Kidney (tissue), 14 donors: ENCODE data around the gene APP. TPM values are rescaled to one million over a fixed set of nuclear protein-coding genes. Genes with fewer than 3 reads are reported as not detected.

Source experiments
- DNase-seq, 5 donors: peaks; one replicate each; pipeline ENCODE4 v3.0.0-alpha.2; 2013 to 2020
- FAIRE-seq: peaks from 2 replicates; lab custom pipeline; 2012; peaks lifted over from hg19 to GRCh38; lab: Jason Lieb, UNC
- H3K27ac ChIP-seq, 2 donors: one replicate each; pipeline ENCODE4 v1.7.0; 2013; ENCODE audit warnings: low read depth in 2 of 2, low read length in 2 of 2, inconsistent platforms in 1 of 2
- H3K27me3 ChIP-seq: one replicate; pipeline ENCODE4 v1.7.1; 2013; ENCODE audit warnings: low read length, inconsistent platforms; ENCODE audit not compliant: control insufficient read depth, insufficient read depth
- H3K36me3 ChIP-seq, 3 donors: one replicate each; pipeline versions ENCODE4 v1.7.0 to v1.7.1; 2013; ENCODE audit warnings: low read length in 3 of 3, control low read depth in 1 of 3, inconsistent platforms in 1 of 3; ENCODE audit not compliant: insufficient read depth in 3 of 3, control insufficient read depth in 2 of 3
- H3K4me1 ChIP-seq, 3 donors: one replicate each; pipeline versions ENCODE4 v1.7.0 to v1.7.1; 2013; ENCODE audit warnings: low read length in 3 of 3, inconsistent platforms in 1 of 3, low read depth in 1 of 3; ENCODE audit not compliant: control insufficient read depth in 2 of 3, insufficient read depth in 2 of 3
- H3K4me3 ChIP-seq, 3 donors: one replicate each; pipeline versions ENCODE4 v1.7.0 to v1.8.1; 2013; ENCODE audit warnings: low read length in 3 of 3, control low read depth in 1 of 3, inconsistent platforms in 1 of 3
- H3K9ac ChIP-seq, 3 donors: one replicate each; pipeline versions ENCODE4 v1.7.0 to v1.7.1; 2013; ENCODE audit warnings: low read length in 3 of 3, control low read depth in 1 of 3, inconsistent platforms in 1 of 3
- H3K9me3 ChIP-seq, 3 donors: one replicate each; pipeline versions ENCODE4 v1.7.0 to v1.7.1; 2013; ENCODE audit warnings: low read length in 3 of 3, control low read depth in 1 of 3, inconsistent platforms in 1 of 3; ENCODE audit not compliant: control insufficient read depth in 2 of 3, insufficient read depth in 1 of 3
- intact Hi-C: fragments of 100-400 bp; cut with DNase I; formaldehyde crosslinking; loops from one replicate; pipeline ENCODE4 v1.11.1; 2022
- polyA plus RNA-seq: library from polyadenylated mRNA; stranded (reverse); fragments of 350-450 nt; fragmentation: Illumina TruSeq; extraction: RNeasy Lipid Tissue Mini Kit (QIAGEN cat#74804); gene quantifications from one replicate; pipeline ENCODE4 v1.2.3, GENCODE V29; 2014; ENCODE audit warnings: low read depth, low replicate concordance; ENCODE audit not compliant: insufficient read depth
- total RNA-seq: library from RNA; stranded (reverse); fragmentation: NEBNext Ultra II Directional; extraction: Animal tissue kit (Norgen Biotek cat#: 25700); gene quantifications from one replicate; pipeline ENCODE4 v1.2.1, GENCODE V29; 2021
- TF ChIP-seq, protein P1 (sequence below): IDR thresholded peaks from 3 replicates; pipeline ENCODE4 v1.5.1; 2012; ENCODE audit warnings: mild to moderate bottlenecking, moderate library complexity, borderline replicate concordance; ENCODE audit not compliant: insufficient read depth; ENCODE audit errors: extremely low read depth
- donor health status: control.
- donor health status: control.
- donor health status: control.
- donor health status: control.
- donor health status: control.
- donor health status: DM: yes; HTN: yes; CAD: no.
- donor health status: Normal renal cell carcinoma (clear cell type).

Gene APP
- total and polyA plus RNA-seq, 2 donors from 2014 or later, result 472 to 1,303 TPM

DNA sequence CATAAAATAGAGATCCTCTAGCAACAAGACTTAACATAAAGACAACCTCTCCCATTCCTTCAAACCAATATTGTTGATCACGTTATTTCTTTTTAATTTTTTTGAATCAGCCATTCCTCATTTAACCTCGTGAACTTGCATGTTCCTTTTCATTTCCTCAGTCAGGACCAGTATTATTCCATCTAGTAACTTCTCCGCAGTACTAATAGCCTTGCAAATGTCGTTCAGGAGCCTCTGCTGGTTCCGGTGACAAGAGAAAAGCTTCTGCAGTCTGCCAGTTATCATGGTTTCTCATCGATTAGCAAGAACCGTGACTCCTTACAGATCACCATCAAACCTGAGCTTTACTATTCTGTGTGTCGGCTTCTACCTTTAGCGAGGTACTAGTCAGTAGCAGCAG lies 3.0 kb downstream of the APP start:
- FAIRE-seq (no peak), DNase-seq (no peak)
- intact Hi-C loops, result no loop called here

DNA sequence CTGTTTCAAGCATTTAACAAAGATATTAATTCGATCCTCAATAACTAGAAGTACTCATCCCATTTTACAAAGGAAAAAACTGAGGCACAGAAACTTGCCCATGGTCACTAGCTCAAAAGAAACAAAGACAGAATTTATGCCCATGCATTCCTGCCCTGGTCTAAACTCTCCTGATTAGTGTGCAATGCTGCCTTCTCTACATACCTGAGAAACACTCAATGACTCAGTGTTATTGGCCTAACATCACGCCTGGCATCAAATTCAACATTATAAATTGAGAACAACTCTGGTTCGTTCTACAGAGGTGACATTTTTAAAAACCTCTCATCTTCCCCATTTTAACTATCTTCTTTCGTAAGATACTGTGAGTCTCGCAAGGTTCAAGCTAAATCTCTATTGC lies 5.2 kb downstream of the APP start:
- FAIRE-seq, result no peak
- Histone ChIP-seq H3K4me1 (peaks cover 0 to 10% (median 6%) of the 10 kb centered on the region in 3 donors), H3K27me3 (no peaks in the 10 kb centered on the region)

More for the DNA sequence above, 3.0 kb downstream of the APP start:
- Histone ChIP-seq H3K9me3 (no peaks in the 10 kb centered on the region), H3K4me1 (peaks cover 0 to 10% (median 6%) of the 10 kb centered on the region in 3 donors), H3K27me3 (no peaks in the 10 kb centered on the region), H3K9ac (peak overlapping the region in 2 of 3 donors; percentile 7 to 64), H3K4me3 (peak overlapping the region; percentile 26 to 90 (median 54)), H3K27ac (peak overlapping the region; percentile 58 to 59), H3K36me3 (no peaks in the 10 kb centered on the region)
- TF ChIP-seq, protein P1, sequence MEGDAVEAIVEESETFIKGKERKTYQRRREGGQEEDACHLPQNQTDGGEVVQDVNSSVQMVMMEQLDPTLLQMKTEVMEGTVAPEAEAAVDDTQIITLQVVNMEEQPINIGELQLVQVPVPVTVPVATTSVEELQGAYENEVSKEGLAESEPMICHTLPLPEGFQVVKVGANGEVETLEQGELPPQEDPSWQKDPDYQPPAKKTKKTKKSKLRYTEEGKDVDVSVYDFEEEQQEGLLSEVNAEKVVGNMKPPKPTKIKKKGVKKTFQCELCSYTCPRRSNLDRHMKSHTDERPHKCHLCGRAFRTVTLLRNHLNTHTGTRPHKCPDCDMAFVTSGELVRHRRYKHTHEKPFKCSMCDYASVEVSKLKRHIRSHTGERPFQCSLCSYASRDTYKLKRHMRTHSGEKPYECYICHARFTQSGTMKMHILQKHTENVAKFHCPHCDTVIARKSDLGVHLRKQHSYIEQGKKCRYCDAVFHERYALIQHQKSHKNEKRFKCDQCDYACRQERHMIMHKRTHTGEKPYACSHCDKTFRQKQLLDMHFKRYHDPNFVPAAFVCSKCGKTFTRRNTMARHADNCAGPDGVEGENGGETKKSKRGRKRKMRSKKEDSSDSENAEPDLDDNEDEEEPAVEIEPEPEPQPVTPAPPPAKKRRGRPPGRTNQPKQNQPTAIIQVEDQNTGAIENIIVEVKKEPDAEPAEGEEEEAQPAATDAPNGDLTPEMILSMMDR, result no peak

DNA sequence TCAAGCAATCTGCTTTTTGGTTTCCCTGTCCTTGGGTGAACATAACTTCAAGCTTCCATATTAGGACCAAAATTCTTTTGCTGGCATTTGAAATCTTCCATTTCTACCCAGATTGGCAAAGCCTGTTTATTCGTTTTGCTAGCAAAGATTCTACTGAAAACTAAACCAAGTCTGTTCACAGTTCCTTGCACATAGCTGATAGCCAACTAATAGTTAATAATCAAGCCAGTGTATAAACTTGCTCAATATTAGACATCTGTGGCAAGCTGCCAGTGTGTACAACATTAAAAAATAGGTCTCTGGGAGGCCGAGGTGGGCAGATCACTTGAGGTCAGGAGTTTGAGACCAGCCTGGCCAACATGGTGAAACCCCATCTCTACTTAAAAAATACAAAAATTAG lies 6.3 kb downstream of the APP start:
- Histone ChIP-seq H3K27me3 (no peaks in the 10 kb centered on the region), H3K4me3 (peak overlapping the region in 2 of 3 donors; percentile 32 to 40), H3K27ac (peak overlapping the region in 1 of 2 donors; percentile 14), H3K9me3 (no peaks in the 10 kb centered on the region), H3K4me1 (peaks cover 0 to 15% (median 6%) of the 10 kb centered on the region in 3 donors), H3K9ac (no peak overlapping the region), H3K36me3 (no peaks in the 10 kb centered on the region)
- DNase-seq (no peak), FAIRE-seq (no peak)
- intact Hi-C loops, result no loop called here
- TF ChIP-seq, protein P1, result no peak

More for the DNA sequence above, 5.2 kb downstream of the APP start:
- intact Hi-C loops, result no loop called here
- H3K9ac ChIP-seq, result no peak overlapping the region
- no peaks in the 10 kb centered on the region for H3K9me3 ChIP-seq
- no peak for DNase-seq
- no peaks in the 10 kb centered on the region for H3K36me3 ChIP-seq
- H3K27ac ChIP-seq, result no peak overlapping the region
- TF ChIP-seq, protein P1, result no peak
- H3K4me3 ChIP-seq, result peak overlapping the region in 1 of 3 donors; percentile 13

- Histone ChIP-seq H3K36me3 (no peaks in the 10 kb centered on the region), H3K4me3 (no peak overlapping the region), H3K27me3 (no peaks in the 10 kb centered on the region), H3K4me1 (peaks cover 0 to 12% (median 12%) of the 10 kb centered on the region in 3 donors), H3K27ac (no peak overlapping the region), H3K9ac (no peak overlapping the region), H3K9me3 (no peaks in the 10 kb centered on the region)
- FAIRE-seq (no peak), DNase-seq (no peak)
- intact Hi-C loops, result no loop called here
- TF ChIP-seq, protein P1, result no peak
These were observed 8.5 kb downstream of the APP start for GRCh38 chr21:26162081-26162480.
